Measurements from ENCODE around the gene ST6GAL1. TPM values are rescaled to one million over a fixed set of nuclear protein-coding genes. Genes with fewer than 3 reads are reported as not detected.

ST6GAL1 gene
- total RNA-seq, 2 experiments from 2014 or later: 116 to 128 TPM

GRCh38 chr3:187110156-187110555 is 179.8 kb downstream of the ST6GAL1 start:
- no peaks in the 10 kb centered on the region for H3K27me3 Mint-ChIP-seq
- H3K27ac Mint-ChIP-seq: no peak overlapping the region
- CTCF ChIA-PET: interaction anchor here (0.8 to 7.0 kb wide), 5 partner anchors 25 to 55 kb away, joined by 3 to 129 read pairs (median 7); partner anchors contain the start of gene RPL39L
- H3K4me3 Mint-ChIP-seq: no peak overlapping the region
- peaks cover 7% of the 10 kb centered on the region for H3K4me1 Mint-ChIP-seq
- H3K9me3 Mint-ChIP-seq: no peaks in the 10 kb centered on the region
- no peak for DNase-seq
- no peaks in the 10 kb centered on the region for H3K36me3 Mint-ChIP-seq (ENCODE audit: low read depth)
- POLR2A ChIA-PET: no interaction called here

GRCh38 chr3:187112934-187113793 is 182.8 kb downstream of the ST6GAL1 start:
- H3K27me3 Mint-ChIP-seq: no peaks in the 10 kb centered on the region
- H3K9me3 Mint-ChIP-seq: no peaks in the 10 kb centered on the region
- no peak overlapping the region for H3K4me3 Mint-ChIP-seq
- DNase-seq: no peak
- no peaks in the 10 kb centered on the region for H3K36me3 Mint-ChIP-seq (ENCODE audit: low read depth)
- CTCF ChIA-PET: interaction anchor here (0.6 to 7.0 kb wide), 39 partner anchors 8 to 567 kb away, joined by 3 to 129 read pairs (median 5); partner anchors contain the start of gene RPL39L
- POLR2A ChIA-PET: interaction anchor here (0.6 to 2.7 kb wide), 10 partner anchors 11 to 502 kb away, joined by 3 to 15 read pairs (median 5); partner anchors contain the start of genes EIF4A2 and RPL39L
- H3K4me1 Mint-ChIP-seq: peaks cover 7% of the 10 kb centered on the region
- H3K27ac Mint-ChIP-seq: no peak overlapping the region

- ChIA-PET CTCF (interaction anchor here (1.6 to 7.0 kb wide), 6 partner anchors 14 to 265 kb away, joined by 8 to 129 read pairs (median 19); partner anchors contain the start of gene RPL39L), POLR2A (interaction anchor here (1.5 kb wide), 1 partner anchor 13 kb away, joined by 6 read pairs; no protein-coding TSS in a partner anchor)
- Mint-ChIP-seq H3K4me1 (peaks cover 7% of the 10 kb centered on the region), H3K4me3 (no peak overlapping the region), H3K36me3 (ENCODE audit: low read depth) (no peaks in the 10 kb centered on the region), H3K27me3 (no peaks in the 10 kb centered on the region), H3K27ac (no peak overlapping the region), H3K9me3 (no peaks in the 10 kb centered on the region)
- DNase-seq: no peak
Measured at GRCh38 chr3:187114511-187114910, 184.2 kb downstream of the ST6GAL1 start.

GRCh38 chr3:187120326-187120725 is 190.0 kb downstream of the ST6GAL1 start:
- Mint-ChIP-seq H3K4me1 (peaks cover under 1% of the 10 kb centered on the region), H3K4me3 (no peak overlapping the region), H3K9me3 (no peaks in the 10 kb centered on the region), H3K27me3 (no peaks in the 10 kb centered on the region), H3K36me3 (ENCODE audit: low read depth) (peaks cover 7% of the 10 kb centered on the region), H3K27ac (no peak overlapping the region)
- ChIA-PET CTCF (interaction anchor here (0.7 to 2.5 kb wide), 4 partner anchors 8 to 271 kb away, joined by 3 to 10 read pairs (median 5); partner anchors contain the start of gene RPL39L), POLR2A (interaction anchor here (0.9 kb wide), 1 partner anchor 130 kb away, joined by 3 read pairs; no protein-coding TSS in a partner anchor)
- no peak for DNase-seq

- Mint-ChIP-seq H3K4me1 (peaks cover 5% of the 10 kb centered on the region), H3K27me3 (no peaks in the 10 kb centered on the region), H3K27ac (no peak overlapping the region), H3K4me3 (no peak overlapping the region), H3K9me3 (peaks cover 5% of the 10 kb centered on the region), H3K36me3 (ENCODE audit: low read depth) (peaks cover 18% of the 10 kb centered on the region)
- ChIA-PET CTCF (interaction anchor here (1.3 to 2.0 kb wide), 2 partner anchors 9 to 17 kb away, joined by 5 to 9 read pairs; partner anchors contain the start of gene RPL39L), POLR2A (interaction anchor here (1.0 kb wide), 1 partner anchor 17 kb away, joined by 3 read pairs; the partner anchor contains the start of gene RPL39L)
- no peak for DNase-seq
Measured at GRCh38 chr3:187122261-187122660, 191.9 kb downstream of the ST6GAL1 start.

- no peaks in the 10 kb centered on the region for H3K27me3 Mint-ChIP-seq
- POLR2A ChIA-PET: interaction anchor here (1.6 kb wide), 1 partner anchor 342 kb away, joined by 4 read pairs; the partner anchor contains the start of gene EIF4A2
- peaks cover 46% of the 10 kb centered on the region for H3K36me3 Mint-ChIP-seq (ENCODE audit: low read depth)
- H3K4me1 Mint-ChIP-seq: peaks cover 22% of the 10 kb centered on the region
- no peak overlapping the region for H3K4me3 Mint-ChIP-seq
- CTCF ChIA-PET: interaction anchor here (1.5 kb wide), 1 partner anchor 24 kb away, joined by 4 read pairs; no protein-coding TSS in a partner anchor
- no peak overlapping the region for H3K27ac Mint-ChIP-seq
- DNase-seq: no peak
- H3K9me3 Mint-ChIP-seq: peaks cover 8% of the 10 kb centered on the region
Measured at GRCh38 chr3:187125319-187126031, 195.1 kb downstream of the ST6GAL1 start.

Other genes with a start within 250 kb of the ST6GAL1 start
- gene KNG1, start 213.2 kb upstream of the ST6GAL1 start, total RNA-seq: not detected
- 100 to 1,000 TPM; 385 to 388 TPM for gene EIF4A2, start 146.9 kb upstream of the ST6GAL1 start, total RNA-seq
- 10 to 100 TPM; 85.5 to 89.3 TPM for gene RFC4, start 124.0 kb upstream of the ST6GAL1 start, total RNA-seq
- gene ADIPOQ, start 87.8 kb upstream of the ST6GAL1 start, total RNA-seq: not detected
- gene RPL39L, start 209.0 kb downstream of the ST6GAL1 start, total RNA-seq: 10 to 100 TPM; 23.0 to 23.1 TPM